Hepatic stellate cell (primary cell): ENCODE results near the gene ABCC4.
"Not testable (repeated sequence)": the region's sequence is repeated elsewhere in the genome, so short reads cannot be mapped to it uniquely, and the experiment has no call there.

ENCODE experiments used
- DNase-seq: peaks from one replicate; pipeline ENCODE4 v3.0.0; 2011; ENCODE audit warnings: low spot score

ABCC4 gene

DNA sequence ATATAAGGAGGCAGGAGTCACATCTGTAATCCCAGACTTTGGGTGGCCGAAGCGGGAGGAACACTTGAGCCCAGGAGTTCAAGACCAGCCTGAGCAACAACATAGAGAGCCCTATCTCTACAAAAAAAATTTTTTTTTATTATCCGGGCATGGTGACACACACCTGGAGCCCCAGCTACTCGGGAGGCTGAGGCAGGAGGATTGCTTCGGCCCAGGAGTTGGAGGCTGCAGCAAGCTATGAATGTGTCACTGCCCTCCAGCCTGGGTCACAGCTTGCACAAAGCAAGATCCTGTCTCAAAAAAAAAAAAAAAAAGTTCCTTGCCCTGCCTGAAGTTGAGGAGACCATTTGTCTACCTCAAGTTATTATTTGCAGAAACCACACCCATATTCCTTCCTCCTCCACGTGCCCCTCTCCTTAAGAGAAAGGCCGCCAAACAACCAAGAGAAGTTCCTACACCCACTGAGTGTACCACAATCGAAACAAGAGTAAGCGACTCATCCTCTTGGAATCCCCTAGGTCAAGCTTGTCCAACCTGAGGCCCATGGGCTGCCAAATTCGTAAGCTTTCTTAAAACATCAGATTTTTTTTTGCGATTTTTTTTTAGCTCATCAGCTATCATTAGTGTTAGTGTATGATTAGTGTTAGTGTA, 2.2 kb downstream of the ABCC4 start:
- DNase-seq, result peak; percentile 53

DNA sequence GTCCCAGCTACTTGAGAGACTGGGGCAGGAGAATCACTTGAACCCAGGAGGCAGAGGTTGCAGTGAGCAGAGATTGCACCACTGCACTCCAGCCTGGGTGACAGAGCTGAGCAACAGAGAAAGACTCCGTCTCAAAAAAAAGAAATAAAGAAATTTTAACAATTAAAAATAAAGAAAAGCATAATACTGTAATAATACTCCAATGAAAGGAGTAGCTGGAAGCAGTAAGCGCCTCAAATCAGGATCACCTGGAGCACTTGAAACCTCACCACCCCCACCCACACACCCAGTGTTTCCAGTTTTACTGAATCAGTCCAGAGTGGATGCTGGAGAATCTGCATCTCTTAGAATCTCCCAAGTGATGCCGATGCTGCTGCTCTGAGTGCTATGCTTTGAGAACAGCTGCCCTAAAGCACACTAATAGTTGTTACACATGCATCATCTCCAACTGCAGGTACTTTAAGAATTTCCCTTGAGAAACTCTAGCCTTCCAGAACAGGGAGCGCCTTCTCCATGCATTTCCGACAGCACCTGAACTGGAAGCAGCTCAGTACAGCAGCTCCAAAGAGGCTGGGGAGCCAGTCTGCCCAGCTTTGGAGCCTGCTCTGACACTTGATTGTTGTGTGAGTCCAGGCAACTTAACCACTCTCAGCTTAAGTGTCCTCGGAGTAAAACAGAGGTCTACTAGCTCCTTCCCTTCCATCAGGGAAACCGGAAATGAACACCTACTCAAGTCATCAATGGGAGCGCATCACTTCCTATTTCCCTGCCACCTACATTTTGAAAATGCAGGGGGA, 2.9 kb downstream of the ABCC4 start:
- no peak for DNase-seq

DNA sequence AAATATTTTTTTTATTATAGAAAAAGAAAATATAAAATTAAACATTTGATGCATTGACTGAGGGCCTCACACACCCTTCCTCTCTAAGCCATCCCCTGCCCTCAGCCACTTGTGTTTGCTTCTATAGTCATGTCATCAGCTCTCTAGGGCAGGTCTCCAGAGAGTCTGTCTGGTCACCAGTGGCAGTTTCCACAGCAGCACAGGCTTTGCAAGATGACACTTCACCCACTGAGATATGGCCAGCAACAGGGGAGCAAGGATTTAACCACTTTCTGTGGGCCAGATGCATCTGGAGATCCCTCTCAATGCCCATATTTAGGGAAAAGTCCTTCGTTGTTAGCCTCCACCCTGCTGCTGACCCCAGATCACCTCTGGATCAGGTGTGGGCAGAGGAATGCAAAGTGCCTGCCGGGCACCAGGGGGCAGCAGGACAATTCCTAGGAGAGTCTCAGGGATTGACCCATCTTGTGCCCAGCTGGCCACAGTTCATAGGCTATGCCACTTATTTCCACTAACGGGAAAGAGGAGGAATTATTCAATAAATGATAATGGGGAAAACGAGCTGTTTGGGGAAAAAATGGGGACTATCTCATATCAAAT, 4.8 kb downstream of the ABCC4 start:
- no peak for DNase-seq

DNA sequence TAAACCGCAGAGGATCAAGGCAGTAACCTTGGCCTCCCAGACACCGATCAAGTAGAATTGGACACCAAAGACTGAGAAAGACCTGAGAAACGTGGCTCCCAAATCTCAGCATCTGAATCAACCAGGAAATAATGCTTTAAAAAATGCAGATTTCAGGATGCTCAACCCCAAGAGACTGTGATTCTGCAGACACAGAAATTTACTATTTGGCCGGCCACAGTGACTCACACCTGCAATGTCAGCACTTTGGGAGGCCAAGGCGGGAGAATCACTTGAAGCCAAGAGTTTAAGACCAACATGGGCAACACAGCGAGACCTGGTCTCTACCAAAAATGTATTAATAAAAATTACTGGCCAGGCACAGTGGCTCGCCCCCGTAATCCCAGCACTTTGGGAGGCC, 6.2 kb downstream of the ABCC4 start:
- DNase-seq, result no peak

DNA sequence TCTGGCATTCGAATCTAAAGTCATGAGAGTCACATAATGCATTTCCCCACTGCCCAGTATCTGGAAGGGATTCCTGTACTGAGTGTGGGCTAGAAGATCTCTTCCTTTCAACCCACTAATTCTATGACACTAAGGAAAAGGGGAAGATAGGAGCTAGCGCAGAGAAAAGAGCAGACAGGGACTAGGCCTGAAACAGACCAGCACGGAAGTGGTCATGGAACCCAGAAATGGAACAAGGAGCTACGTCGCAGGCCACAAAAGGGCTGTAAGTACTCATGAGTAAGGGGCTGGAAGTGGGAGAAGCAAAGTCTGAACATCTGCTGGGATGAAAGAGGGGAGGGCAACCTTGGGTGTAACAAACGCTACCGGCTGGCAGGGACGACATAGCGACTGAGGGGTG, 8.6 kb downstream of the ABCC4 start:
- DNase-seq, result no peak

DNA sequence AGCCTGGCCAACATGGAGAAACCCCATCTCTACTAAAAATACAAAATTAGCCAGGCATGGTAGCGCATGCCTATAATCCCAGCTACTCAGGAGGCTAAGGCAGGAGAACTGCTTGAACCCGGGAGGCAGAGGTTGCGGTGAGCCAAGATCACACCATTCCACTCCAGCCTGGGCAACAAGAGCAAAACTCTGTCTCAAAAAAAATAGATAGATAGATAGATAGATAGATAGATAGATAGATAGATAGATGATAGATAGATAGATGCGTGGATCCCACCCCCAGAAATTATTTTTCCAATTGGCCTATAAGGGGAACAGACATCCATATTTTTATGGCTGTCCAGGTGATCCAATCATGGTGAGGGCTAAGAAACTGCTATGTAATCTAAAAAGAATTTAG, 11.3 kb downstream of the ABCC4 start:
- DNase-seq, result not testable (repeated sequence)

DNA sequence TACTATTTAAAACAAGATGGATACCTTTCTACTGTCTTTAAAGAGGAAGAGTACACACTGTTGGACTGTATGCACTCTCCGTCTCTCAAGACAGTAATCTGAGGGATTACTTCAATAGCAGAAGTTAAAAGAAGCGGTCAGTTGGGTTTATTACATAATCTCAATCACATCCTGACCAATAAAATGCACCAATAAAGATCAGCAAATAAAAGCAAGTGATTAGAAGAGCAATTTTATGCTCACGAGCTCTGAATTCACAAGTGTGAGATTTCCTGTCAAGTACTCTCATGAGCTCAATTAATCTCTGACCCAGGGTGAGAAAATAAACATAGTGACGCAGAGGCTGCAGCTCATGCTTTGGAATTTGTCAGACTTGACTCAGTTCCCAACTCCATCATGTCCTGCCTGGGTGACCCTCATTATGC, 12.2 kb downstream of the ABCC4 start:
- DNase-seq, result no peak

DNA sequence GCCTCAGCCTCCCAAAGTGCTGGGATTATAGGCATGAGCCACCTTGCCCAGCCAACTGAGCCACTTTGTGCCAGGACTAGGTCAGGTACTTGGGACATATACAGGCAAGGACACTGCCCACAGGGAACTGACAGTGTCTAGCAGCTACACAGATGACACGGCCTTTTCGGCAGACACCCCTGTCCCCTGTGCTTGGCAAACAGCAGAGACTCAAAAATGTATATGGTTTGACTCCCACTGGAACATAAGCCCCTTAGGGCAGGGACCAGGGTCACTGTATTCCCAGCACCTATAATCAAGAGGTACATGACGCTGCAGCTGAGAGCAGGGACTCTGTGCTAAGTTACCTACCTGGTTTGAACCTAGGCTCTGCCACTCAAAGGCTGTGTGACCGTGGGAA, 16.8 kb downstream of the ABCC4 start:
- no peak for DNase-seq

DNA sequence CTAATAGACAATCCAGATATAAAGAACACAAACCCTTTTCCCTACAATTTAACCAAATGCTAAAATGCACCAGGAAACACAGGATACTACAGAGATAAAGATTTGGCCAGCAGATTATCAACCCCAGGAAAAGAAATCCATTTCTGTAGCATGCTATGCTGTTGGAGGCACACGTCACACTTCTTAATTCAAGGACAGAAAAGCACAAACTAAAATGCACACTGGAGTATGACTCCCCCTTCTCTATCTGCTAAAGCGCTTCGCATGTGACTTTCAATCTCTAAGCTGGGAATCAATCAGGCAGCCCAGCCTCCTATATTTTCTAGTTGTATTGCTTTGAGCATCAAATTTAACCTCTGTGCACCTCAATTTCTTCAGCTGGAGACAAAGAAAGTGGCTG, 22.2 kb downstream of the ABCC4 start:
- DNase-seq, result no peak

DNA sequence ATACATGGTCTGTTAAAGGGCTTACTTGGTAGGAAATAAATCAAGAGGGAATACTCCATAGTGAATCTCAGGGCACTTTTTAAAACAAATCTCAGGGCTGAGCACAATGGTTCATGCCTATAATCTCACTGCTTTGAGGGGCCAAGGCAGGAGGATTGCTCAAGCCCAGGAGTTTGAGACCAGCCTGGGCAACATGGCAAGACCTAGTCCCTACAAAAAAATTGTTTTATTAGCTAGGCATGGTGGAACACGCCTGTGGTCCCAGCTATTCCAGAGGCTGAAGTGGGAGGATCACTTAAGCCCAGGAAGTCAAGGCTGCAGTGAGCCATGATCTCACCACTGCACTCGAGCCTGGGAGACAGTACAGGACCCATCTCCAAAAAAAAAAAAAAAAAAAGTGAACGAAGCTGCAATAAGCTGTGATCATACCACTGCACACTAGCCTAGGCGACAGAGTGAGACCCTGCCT, 25.2 kb downstream of the ABCC4 start:
- no peak for DNase-seq

DNA sequence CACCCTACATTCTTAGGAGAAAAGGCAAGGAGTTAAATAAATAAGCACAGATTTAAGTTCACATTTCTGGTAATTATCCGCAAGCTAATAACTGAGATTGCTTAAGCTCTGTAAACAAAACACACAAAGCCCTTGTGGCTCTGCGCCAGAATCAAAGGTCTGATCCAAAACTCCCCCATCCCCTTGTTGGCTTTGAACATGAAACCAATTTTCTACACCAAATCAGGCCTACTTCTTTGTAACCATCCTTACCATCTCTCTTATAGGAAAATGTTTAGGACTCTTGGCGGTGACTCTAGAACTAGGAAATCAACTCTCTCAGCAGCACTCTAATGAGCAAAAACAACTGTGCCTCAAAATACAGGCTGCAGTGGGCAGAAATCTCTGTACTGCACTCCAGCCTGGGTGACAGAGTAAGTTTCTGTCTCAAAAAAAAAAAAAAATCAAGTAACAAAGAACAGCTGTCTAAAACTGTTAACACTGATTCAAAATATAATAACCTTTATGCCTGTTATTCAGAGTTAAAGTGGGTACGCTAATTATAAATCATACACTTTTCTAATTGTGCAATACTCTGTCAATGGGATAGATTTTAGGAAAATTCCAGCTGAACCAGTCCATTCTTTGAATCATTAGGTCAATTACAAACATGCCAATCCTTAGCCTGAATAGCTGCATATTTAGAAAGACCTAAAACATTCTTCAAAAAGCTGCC, 25.8 kb downstream of the ABCC4 start:
- DNase-seq, result no peak

DNA sequence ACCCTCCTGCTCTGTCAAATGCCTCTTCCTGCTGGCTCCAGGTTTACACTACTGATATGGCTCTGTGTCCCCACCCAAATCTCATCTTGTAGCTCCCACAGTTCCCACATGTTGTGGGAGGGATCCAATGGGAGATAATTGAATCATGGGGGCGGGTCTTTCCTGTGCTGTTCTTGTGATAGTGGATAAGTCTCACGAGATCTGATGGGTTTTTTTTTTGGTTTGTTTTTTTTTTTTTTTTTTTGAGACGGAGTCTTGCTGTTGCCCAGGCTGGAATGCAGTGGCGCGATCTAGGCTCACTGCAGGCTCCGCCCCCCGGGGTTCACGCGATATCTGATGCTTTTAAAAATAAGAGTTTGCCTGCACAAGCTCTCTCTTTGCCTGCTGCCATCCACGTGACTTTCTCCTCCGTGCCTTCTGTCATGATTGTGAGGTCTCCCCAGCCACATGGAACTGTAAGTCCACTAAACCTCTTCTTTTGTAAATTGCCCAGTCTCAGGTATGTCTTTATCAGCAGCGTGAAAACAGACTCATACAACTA, 27.6 kb downstream of the ABCC4 start:
- DNase-seq, result not testable (repeated sequence)

DNA sequence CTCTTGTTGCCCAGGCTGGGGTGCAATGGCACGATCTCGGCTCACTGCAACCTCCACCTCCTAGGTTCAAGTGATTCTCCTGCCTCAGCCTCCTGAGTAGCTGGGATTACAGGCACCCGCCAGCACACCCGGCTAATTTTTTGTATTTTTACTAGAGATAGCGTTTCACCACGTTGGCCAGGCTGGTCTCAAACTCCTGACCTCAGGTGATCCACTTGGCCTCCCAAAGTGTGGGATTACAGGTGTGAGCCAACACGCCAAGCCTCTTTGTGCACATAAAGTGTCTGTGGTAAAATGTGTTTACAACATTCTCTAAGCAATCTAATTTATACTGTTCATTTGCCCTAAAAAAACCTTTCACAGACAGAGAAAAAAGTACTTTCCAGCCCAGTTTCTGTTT, 29.2 kb downstream of the ABCC4 start:
- DNase-seq, result not testable (repeated sequence)

DNA sequence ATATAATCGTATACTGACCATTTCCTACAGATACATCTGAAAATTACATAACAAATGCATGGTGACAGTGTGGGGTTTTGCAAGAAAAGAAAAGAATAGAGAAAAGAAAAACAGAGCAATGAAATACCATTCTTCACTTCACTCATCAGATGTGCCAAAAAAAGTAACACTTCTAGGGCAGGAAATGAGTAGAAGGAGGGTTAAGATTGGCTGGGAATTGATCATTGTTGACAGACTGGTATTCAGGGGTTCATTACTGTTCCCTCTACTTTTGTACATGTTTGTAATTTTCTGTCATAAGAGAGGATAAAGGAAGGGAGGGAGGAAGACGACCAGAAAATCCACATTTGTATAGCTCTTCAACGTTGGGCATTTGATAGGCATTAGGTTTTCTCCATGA, 31.5 kb downstream of the ABCC4 start:
- DNase-seq, result no peak

DNA sequence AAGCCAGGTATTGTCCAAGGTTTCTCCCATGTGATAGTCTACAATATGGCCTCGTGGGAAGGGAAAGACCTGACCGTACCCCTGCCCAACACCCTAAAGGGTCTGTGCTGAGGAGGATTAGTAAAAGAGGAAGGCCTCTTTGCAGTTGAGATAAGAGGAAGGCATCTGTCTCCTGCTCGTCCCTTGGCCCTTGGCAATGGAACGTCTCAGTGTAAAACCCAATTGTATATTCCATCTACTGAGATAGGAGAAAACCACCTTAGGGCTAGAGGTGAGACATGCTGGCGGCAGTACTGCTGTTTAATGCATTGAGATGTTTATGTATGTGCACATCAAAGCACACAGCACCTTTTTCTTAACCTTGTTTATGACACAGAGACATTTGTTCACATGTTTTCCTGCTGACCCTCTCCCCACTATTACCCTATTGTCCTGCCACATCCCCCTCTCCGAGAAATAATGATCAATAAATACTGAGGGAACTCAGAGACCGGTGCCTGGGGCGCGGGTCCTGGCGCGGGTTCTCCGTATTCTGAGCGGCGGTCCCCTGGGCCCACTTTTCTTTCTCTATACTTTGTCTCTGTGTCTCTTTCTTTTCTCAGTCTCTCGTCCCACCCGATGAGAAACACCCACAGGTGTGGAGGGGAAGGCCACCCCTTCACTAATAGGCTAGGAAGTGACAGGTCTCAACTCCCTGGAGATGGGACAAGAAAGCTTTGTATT, 32.7 kb downstream of the ABCC4 start:
- not testable (repeated sequence) for DNase-seq

DNA sequence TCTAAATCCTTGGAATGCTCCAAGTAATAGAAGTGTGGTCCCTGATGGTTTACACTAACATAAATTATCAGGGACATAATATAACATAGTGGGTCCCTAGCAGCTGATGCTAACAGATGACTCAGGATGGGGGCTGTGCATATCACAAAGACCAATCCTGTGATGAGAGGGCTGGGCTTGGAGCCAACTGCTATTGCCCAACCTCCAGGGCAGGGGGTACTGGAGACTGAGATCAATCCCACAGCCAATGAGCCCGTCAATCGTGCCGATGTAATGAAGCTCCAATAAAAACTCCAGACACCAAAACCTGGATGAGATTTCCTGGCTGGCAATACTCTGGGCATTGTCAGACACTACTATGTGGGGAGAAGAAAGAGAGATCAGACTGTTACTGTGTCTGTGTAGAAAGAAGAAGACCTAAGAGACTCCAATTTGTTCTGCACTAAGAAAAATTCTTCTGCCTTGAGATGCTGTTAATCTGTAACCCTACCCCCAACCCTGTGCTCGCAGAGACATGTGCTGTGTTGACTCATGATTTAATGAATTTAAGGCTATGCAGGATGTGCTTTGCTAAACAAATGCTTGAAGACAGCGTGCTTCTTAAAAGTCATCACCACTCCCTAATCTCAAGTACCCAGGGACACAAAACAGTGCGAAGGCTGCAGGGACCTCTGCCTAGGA, 33.4 kb downstream of the ABCC4 start:
- DNase-seq, result peak; percentile 83

DNA sequence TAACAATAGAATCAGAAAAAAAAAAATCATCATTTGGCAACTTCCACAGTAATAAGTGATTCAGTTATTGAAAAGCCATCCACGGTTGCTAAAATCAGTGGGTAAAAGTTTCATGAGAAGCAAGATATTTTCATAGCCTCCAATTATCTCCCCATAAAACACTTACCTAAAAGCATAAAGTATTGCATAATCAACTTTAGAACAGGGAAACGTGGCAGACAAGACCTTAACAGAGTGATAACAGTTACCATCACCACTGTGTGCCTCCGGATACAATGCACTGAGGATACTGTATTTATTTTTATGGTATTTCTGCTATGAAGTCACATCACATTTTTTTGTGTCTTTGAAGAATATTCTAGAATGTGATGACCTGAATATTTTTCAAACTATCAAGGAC, 37.0 kb downstream of the ABCC4 start:
- DNase-seq, result no peak

DNA sequence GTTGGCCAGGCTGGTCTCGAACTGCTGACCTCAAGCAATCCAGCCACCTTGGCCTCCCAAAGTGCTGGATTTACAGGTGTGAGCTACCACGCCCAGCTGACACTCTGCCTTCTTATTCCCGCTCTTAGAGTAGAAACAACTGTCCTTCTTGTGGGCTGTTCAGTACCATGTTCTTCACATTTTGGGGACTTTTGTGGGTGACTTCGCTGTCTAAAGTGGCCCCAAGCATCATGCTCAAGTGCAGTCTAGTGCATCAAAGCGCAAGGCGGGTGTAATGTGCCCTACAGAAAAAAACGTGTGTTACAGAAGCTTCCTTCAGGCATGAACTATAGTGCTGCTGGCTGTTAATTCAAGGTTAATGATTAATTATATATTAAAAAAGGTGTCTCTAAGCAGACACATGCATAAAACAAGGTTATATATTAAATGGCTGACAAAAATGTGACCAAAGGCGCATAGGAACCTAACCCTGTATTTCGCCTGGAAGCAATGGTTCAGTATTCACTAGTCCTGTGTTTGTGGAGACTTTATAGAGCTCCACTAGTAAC, 38.3 kb downstream of the ABCC4 start:
- DNase-seq, result no peak

DNA sequence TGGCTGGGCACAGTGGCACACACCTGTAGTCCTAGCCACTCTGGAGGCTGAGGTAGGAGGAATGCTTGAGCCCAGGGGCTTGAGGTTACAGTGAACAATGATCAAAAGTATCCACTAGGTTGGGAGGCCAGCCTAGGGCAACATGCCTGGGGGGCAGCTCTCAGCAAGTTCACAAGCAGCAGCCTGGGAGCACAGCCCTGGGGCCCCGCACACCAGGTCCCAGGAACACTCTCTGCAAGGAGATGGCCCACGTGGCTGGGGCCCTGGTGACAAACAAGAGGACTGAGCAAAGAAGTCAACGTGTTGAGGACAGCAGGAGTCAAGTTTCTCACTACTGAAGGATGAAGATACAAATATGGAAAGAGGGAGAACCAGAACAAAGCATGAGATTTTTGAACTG, 39.3 kb downstream of the ABCC4 start:
- DNase-seq, result no peak

DNA sequence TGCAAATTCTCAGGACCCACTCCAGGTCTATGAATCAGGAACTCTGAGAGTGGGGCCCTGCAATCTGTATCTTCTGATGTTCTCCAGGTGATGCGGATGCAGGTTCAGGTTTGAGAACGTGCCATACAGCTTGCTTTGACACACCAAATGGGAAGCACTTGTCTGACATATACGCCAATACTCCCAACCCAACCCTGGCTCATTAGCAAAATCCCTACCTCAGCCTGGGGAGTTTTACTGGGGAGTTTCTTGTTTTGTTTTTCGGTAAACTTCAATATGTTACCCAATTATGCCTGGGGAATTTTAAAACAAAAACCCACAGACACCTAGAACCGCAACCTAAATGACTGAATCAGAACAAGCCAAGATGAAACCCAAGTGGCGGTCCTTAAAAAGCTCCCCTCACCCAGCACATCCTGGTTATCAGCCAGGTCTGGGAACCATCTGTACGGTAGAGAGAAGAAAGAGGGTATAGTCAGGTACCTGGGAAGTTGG, 41.2 kb downstream of the ABCC4 start:
- no peak for DNase-seq
